GM10248 (cell line): ENCODE results near the gene CD63.

ENCODE experiments used
- CTCF ChIA-PET: fragments of 300-600 bp; sonication (Branson Sonifier 250); formaldehyde crosslinking; extraction: SDS; loops from one replicate; lab custom pipeline; 2021; ENCODE audit warnings: antibody characterized with exemption; lab: Yijun Ruan, JAX
- POLR2A ChIA-PET: fragments of 350-650 bp; sonication (Branson Sonifier 250); formaldehyde crosslinking; extraction: SDS; loops from one replicate; lab custom pipeline; 2020; ENCODE audit warnings: antibody characterized with exemption; lab: Yijun Ruan, JAX
- DNase-seq: peaks from one replicate; pipeline ENCODE4 v3.0.0; 2012; ENCODE audit errors: extremely low spot score
- CTCF ChIP-seq: IDR thresholded peaks from 2 replicates; pipeline ENCODE4 v1.5.1; 2012; ENCODE audit warnings: mild to moderate bottlenecking, low read depth; ENCODE audit errors: extremely low read depth, missing control alignments, control extremely low read depth

CD63 gene

GRCh38 chr12:55688716-55689655 is 39.8 kb downstream of the CD63 start:
- POLR2A ChIA-PET = no interaction called here
- no peak for TF ChIP-seq CTCF
- no peak for DNase-seq
- CTCF ChIA-PET = interaction anchor here (1.7 to 1.9 kb wide), 2 partner anchors 25 to 33 kb away, joined by 4 to 6 read pairs; no protein-coding TSS in a partner anchor

GRCh38 chr12:55687746-55688145 is 41.1 kb downstream of the CD63 start:
- TF ChIP-seq CTCF = no peak
- DNase-seq = peak; percentile 71
- POLR2A ChIA-PET = no interaction called here
- CTCF ChIA-PET = interaction anchor here (1.8 kb wide), 1 partner anchor 14 kb away, joined by 6 read pairs; no protein-coding TSS in a partner anchor

- POLR2A ChIA-PET = no interaction called here
- TF ChIP-seq CTCF = no peak
- CTCF ChIA-PET = interaction anchor here (1.2 to 1.8 kb wide), 2 partner anchors 12 to 20 kb away, joined by 3 to 6 read pairs; no protein-coding TSS in a partner anchor
- no peak for DNase-seq
These were observed 42.3 kb downstream of the CD63 start for GRCh38 chr12:55686366-55687010.

GRCh38 chr12:55685671-55686070 is 43.1 kb downstream of the CD63 start:
- no peak for DNase-seq
- POLR2A ChIA-PET = no interaction called here
- TF ChIP-seq CTCF = no peak
- CTCF ChIA-PET = interaction anchor here (1.2 to 4.3 kb wide), 3 partner anchors 12 to 29 kb away, joined by 3 to 25 read pairs (median 6); no protein-coding TSS in a partner anchor

- CTCF ChIA-PET = interaction anchor here (4.3 kb wide), 1 partner anchor 28 kb away, joined by 25 read pairs; no protein-coding TSS in a partner anchor
- no peak for DNase-seq
- POLR2A ChIA-PET = no interaction called here
- TF ChIP-seq CTCF = no peak
These were observed 43.9 kb downstream of the CD63 start for GRCh38 chr12:55684761-55685370.

- TF ChIP-seq CTCF = no peak
- no peak for DNase-seq
- POLR2A ChIA-PET = no interaction called here
- CTCF ChIA-PET = interaction anchor here (0.9 to 4.3 kb wide), 2 partner anchors 27 to 65 kb away, joined by 3 to 25 read pairs; no protein-coding TSS in a partner anchor
These were observed 45.1 kb downstream of the CD63 start for GRCh38 chr12:55683676-55684075.
